GM12891 (cell line): ENCODE data around the gene PXMP2.

Experiments used
- PAX5 ChIP-seq: IDR thresholded peaks from 2 replicates; pipeline ENCODE4 v1.6.1; 2011; ENCODE audit warnings: low read length, moderate library complexity, mild to moderate bottlenecking; ENCODE audit not compliant: insufficient read depth, severe bottlenecking
- POLR2A ChIP-seq: IDR thresholded peaks from 2 replicates; pipeline ENCODE4 v1.6.1; 2011; ENCODE audit warnings: low read depth, low read length, control low read depth
- POLR2AphosphoS5 ChIP-seq: IDR thresholded peaks from 2 replicates; pipeline ENCODE4 v1.6.1; 2011; ENCODE audit warnings: low read depth, low read length, control low read depth
- TAF1 ChIP-seq: IDR thresholded peaks from 2 replicates; pipeline ENCODE4 v1.6.1; 2011; ENCODE audit warnings: low read depth, low read length, control low read depth

DNA sequence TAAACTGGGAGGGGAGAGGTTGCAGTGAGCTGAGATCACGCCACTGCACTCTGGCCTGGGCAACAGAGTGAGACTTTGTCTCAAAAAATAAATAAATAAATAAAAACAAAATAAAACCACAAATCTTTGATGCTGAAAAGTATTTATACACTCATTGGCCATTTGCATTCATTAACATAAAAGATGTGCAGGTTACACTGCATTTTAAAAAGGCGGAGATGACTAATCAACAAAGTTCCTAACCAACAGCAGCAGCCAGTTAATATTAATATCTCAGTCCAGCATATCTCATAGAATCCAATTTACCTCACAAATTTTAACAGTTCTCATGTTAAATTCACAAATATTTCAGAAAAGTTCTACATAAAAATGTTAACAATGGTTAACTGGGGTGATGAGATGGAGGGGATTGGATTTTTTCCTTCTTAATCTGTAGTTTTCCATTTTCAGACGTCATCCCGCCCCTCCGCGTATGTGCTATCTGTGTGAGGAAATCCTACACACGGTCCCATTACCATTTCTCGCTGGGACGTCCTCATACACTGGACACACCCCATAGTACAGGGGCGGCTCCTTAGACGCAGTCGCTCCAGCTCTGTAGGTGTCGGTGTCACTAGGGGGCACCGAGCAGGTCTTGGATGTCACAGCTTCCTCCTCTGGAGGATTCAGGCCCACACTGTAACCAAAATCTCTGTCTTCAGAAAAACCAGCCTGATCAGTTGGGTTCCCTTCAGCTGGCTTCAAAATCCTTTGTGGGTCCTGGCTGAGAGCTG, 67.0 kb downstream of the PXMP2 start:
- TF ChIP-seq TAF1 (no peak), POLR2A (no peak), POLR2AphosphoS5 (no peak), PAX5 (no peak)
